ENCODE data around the gene UBE2I. TPM values are rescaled to one million over a fixed set of nuclear protein-coding genes. Genes with fewer than 3 reads are reported as not detected.
A peak's percentile ranks its signal among the peaks of the same experiment; 100 is the strongest.

UBE2I gene
- total and polyA plus RNA-seq, 12 donors = 50.7 to 203 (median 89.2) TPM

GRCh38 chr16:1272453-1273198 is 36.8 kb upstream of the UBE2I start:
- no peaks in the 10 kb centered on the region for H3K9me3 ChIP-seq (replicated peaks in 1 of 3)
- H3K27ac ChIP-seq = no peak overlapping the region
- H3K4me3 ChIP-seq = no peak overlapping the region
- WGBS, 4 donors = 76 to 90% (median 79%) methylated on average over 4 to 9 of the region's 9 CpGs
- H3K27me3 ChIP-seq = peaks cover 9% of the 10 kb centered on the region
- intact Hi-C loops (cut with DNase I) = no loop called here
- H3K4me1 ChIP-seq (replicated peaks in 1 of 2) = no peaks in the 10 kb centered on the region
- H3K36me3 ChIP-seq (replicated peaks in 1 of 2) = no peaks in the 10 kb centered on the region
- peak in 1 of 7 donors; percentile 4 for DNase-seq
- no peak for TF ChIP-seq POLR2A (IDR thresholded peaks at IDR 0.05)
- TF ChIP-seq CTCF (IDR thresholded peaks at IDR 0.05) = no peak

GRCh38 chr16:1273816-1274215 is 35.6 kb upstream of the UBE2I start:
- peaks cover 14% of the 10 kb centered on the region for H3K27me3 ChIP-seq
- intact Hi-C loops (cut with DNase I) = no loop called here

GRCh38 chr16:1274767-1275166 is 34.7 kb upstream of the UBE2I start:
- 81 to 92% (median 90%) methylated on average over 7 of the region's 7 CpGs for WGBS, 4 donors
- H3K36me3 ChIP-seq (replicated peaks in 1 of 2) = no peaks in the 10 kb centered on the region
- no peak overlapping the region for H3K27ac ChIP-seq
- no peak overlapping the region for H3K4me3 ChIP-seq
- no peaks in the 10 kb centered on the region for H3K9me3 ChIP-seq (replicated peaks in 1 of 3)
- peaks cover 14% of the 10 kb centered on the region for H3K27me3 ChIP-seq
- no peak for DNase-seq
- intact Hi-C loops (cut with DNase I) = no loop called here
- H3K4me1 ChIP-seq (replicated peaks in 1 of 2) = no peaks in the 10 kb centered on the region
- TF ChIP-seq CTCF (IDR thresholded peaks at IDR 0.05) = no peak
- no peak for TF ChIP-seq POLR2A (IDR thresholded peaks at IDR 0.05)

More at GRCh38 chr16:1273816-1274215, 35.6 kb upstream of the UBE2I start:
- Histone ChIP-seq H3K4me3 (no peak overlapping the region), H3K27ac (no peak overlapping the region), H3K4me1 (replicated peaks in 1 of 2) (no peaks in the 10 kb centered on the region), H3K36me3 (replicated peaks in 1 of 2) (no peaks in the 10 kb centered on the region), H3K9me3 (replicated peaks in 1 of 3) (no peaks in the 10 kb centered on the region)
- WGBS, 4 donors = 83 to 94% (median 92%) methylated on average over 6 to 15 of the region's 15 CpGs
- TF ChIP-seq POLR2A (IDR thresholded peaks at IDR 0.05) (no peak), CTCF (IDR thresholded peaks at IDR 0.05) (no peak)
- no peak for DNase-seq

GRCh38 chr16:1275791-1276579 is 33.5 kb upstream of the UBE2I start:
- H3K27me3 ChIP-seq = peaks cover 14% of the 10 kb centered on the region
- no peak for DNase-seq
- intact Hi-C loops (cut with DNase I) = no loop called here
- no peaks in the 10 kb centered on the region for H3K4me1 ChIP-seq (replicated peaks in 1 of 2)
- H3K4me3 ChIP-seq = no peak overlapping the region
- TF ChIP-seq POLR2A (IDR thresholded peaks at IDR 0.05) (no peak), CTCF (IDR thresholded peaks at IDR 0.05) (no peak)
- H3K36me3 ChIP-seq (replicated peaks in 1 of 2) = no peaks in the 10 kb centered on the region
- 50 to 67% (median 64%) methylated on average over 5 to 30 of the region's 30 CpGs for WGBS, 4 donors
- H3K27ac ChIP-seq = no peak overlapping the region
- no peaks in the 10 kb centered on the region for H3K9me3 ChIP-seq (replicated peaks in 1 of 3)

Data from adrenal gland (tissue), 12 donors.